Left ventricle myocardium inferior (tissue), 1 donor: ENCODE data around the gene QSER1. TPM values are rescaled to one million over a fixed set of nuclear protein-coding genes. Genes with fewer than 3 reads are reported as not detected.

Experiments used
- DNase-seq: peaks from one replicate; pipeline ENCODE4 v3.0.0-alpha.2; 2020
- H3K27ac ChIP-seq: fragments of 200-600 bp; replicated peaks from 2 replicates; pipeline ENCODE4 v1.8.0; 2021
- H3K27me3 ChIP-seq: fragments of 200-600 bp; 2 replicates; pipeline ENCODE4 v1.8.0; 2021; ENCODE audit warnings: low read depth
- H3K36me3 ChIP-seq: fragments of 200-600 bp; 2 replicates; pipeline ENCODE4 v1.8.0; 2021
- H3K4me1 ChIP-seq: fragments of 200-600 bp; 2 replicates; pipeline ENCODE4 v1.8.0; 2021
- H3K4me3 ChIP-seq: fragments of 200-600 bp; 2 replicates; pipeline ENCODE4 v1.8.0; 2021; ENCODE audit warnings: mild to moderate bottlenecking, moderate library complexity
- H3K9me3 ChIP-seq: fragments of 200-600 bp; replicated peaks from 2 replicates; pipeline ENCODE4 v1.8.0; 2021
- CTCF ChIP-seq: fragments of 200-600 bp; IDR thresholded peaks from 2 replicates; pipeline ENCODE4 v1.8.0; 2021; ENCODE audit warnings: antibody characterized with exemption, mild to moderate bottlenecking, borderline replicate concordance
- intact Hi-C: fragments of 100-400 bp; cut with micrococcal nuclease; formaldehyde crosslinking; loops from one replicate; pipeline ENCODE4 v1.11.0; 2022
- total RNA-seq: library from RNA; stranded (reverse); fragmentation: NEBNext Ultra II Directional; extraction: Animal tissue kit (Norgen Biotek cat#: 25700); gene quantifications from one replicate; pipeline ENCODE4 v1.2.1, GENCODE V29; 2021
- donor health status: DM: no; HTN: yes; CAD: no; lungs with severe emphysema.

QSER1 gene
- total RNA-seq, 1 donor from 2014 or later = 15.0 TPM

GRCh38 chr11:32983506-32983905 is 90.9 kb downstream of the QSER1 start:
- no peaks in the 10 kb centered on the region for H3K4me1 ChIP-seq
- intact Hi-C loops = no loop called here
- H3K36me3 ChIP-seq = peaks cover 6% of the 10 kb centered on the region
- no peak overlapping the region for H3K4me3 ChIP-seq
- no peak for DNase-seq
- H3K27me3 ChIP-seq = no peaks in the 10 kb centered on the region
- H3K9me3 ChIP-seq = no peaks in the 10 kb centered on the region
- no peak overlapping the region for H3K27ac ChIP-seq
- TF ChIP-seq CTCF = no peak

- no peak for TF ChIP-seq CTCF
- Histone ChIP-seq H3K27ac (no peak overlapping the region), H3K27me3 (no peaks in the 10 kb centered on the region), H3K4me3 (no peak overlapping the region), H3K36me3 (no peaks in the 10 kb centered on the region), H3K4me1 (no peaks in the 10 kb centered on the region), H3K9me3 (peaks cover 7% of the 10 kb centered on the region)
- intact Hi-C loops = no loop called here
- no peak for DNase-seq
Observed at GRCh38 chr11:32985600-32985999, 93.0 kb downstream of the QSER1 start.

- no peaks in the 10 kb centered on the region for H3K36me3 ChIP-seq
- no peak overlapping the region for H3K27ac ChIP-seq
- intact Hi-C loops = no loop called here
- DNase-seq = no peak
- no peaks in the 10 kb centered on the region for H3K4me1 ChIP-seq
- TF ChIP-seq CTCF = no peak
- H3K9me3 ChIP-seq = peaks cover 27% of the 10 kb centered on the region
- no peaks in the 10 kb centered on the region for H3K27me3 ChIP-seq
- no peak overlapping the region for H3K4me3 ChIP-seq
Observed at GRCh38 chr11:32987851-32988250, 95.2 kb downstream of the QSER1 start.

GRCh38 chr11:32990481-32990880 is 97.9 kb downstream of the QSER1 start:
- DNase-seq = no peak
- no peak for TF ChIP-seq CTCF
- H3K27ac ChIP-seq = no peak overlapping the region
- no peaks in the 10 kb centered on the region for H3K27me3 ChIP-seq
- H3K4me1 ChIP-seq = no peaks in the 10 kb centered on the region
- H3K9me3 ChIP-seq = peaks cover 34% of the 10 kb centered on the region
- intact Hi-C loops = no loop called here
- no peak overlapping the region for H3K4me3 ChIP-seq
- H3K36me3 ChIP-seq = no peaks in the 10 kb centered on the region

GRCh38 chr11:32991427-32991826 is 98.8 kb downstream of the QSER1 start:
- TF ChIP-seq CTCF = no peak
- Histone ChIP-seq H3K36me3 (no peaks in the 10 kb centered on the region), H3K4me3 (no peak overlapping the region), H3K27ac (no peak overlapping the region), H3K4me1 (no peaks in the 10 kb centered on the region), H3K9me3 (peaks cover 34% of the 10 kb centered on the region), H3K27me3 (no peaks in the 10 kb centered on the region)
- no peak for DNase-seq
- intact Hi-C loops = no loop called here

GRCh38 chr11:32991898-32992297 is 99.3 kb downstream of the QSER1 start:
- H3K36me3 ChIP-seq = no peaks in the 10 kb centered on the region
- no peak overlapping the region for H3K4me3 ChIP-seq
- H3K4me1 ChIP-seq = no peaks in the 10 kb centered on the region
- peaks cover 34% of the 10 kb centered on the region for H3K9me3 ChIP-seq
- no peak for TF ChIP-seq CTCF
- H3K27ac ChIP-seq = no peak overlapping the region
- no peaks in the 10 kb centered on the region for H3K27me3 ChIP-seq
- no peak for DNase-seq
- intact Hi-C loops = no loop called here
